Measurements from ENCODE around the gene GRK3. TPM values are rescaled to one million over a fixed set of nuclear protein-coding genes. Genes with fewer than 3 reads are reported as not detected.
"Not testable (repeated sequence)": the region's sequence is repeated elsewhere in the genome, so short reads cannot be mapped to it uniquely, and the experiment has no call there.

The GRK3 gene
- 10 to 100 TPM; 14.4 to 49.1 (median 16.7) TPM for total RNA-seq

DNA sequence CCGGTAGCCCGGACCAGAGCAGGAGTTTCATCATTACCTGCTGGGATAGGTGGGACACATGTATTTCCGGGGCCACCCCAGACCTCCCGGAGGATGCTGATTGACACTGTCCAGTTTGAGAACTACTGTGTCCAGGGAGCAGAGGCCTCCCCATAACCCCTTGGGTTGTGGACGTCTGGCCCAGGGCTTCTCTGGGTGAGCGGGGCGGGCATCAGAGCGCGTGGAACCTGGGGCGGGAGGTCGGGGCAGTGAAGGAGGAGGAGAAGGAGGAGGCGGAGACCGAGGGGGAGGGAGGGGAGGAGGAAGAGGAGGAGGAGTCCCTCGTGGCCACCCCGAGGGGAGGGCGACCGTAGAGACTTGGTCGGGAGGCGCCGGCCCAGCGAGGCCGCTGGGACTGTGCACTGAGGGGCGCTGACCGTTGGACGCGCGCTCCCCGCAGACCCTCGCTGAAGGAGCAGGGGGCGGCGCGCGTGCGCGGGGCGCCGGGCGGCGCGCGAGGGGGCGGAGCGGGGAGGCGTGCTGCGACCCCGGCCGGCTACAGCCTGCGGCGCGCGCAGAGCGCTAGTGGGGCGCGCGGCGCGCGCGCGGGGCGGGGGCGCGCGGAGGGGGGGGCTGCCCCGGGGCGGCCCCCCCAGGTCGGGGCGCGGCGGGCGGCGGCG, at the start of gene GRK3:
TSS of gene GRK3 (plus strand) at position 356 of the 659 bp plus-strand sequence. CDS start 366 bp downstream, outside the sequence.
- H3K36me3 ChIP-seq = no peaks in the 10 kb centered on the region
- no peaks in the 10 kb centered on the region for H3K9me3 ChIP-seq
- DNase-seq (ENCODE audit: low spot score in 2 of 2) = peak; percentile 59 to 72
- intact Hi-C loops (cut with DNase I; ENCODE audit: low total_unique reads) = no loop called here
- TF ChIP-seq, protein P1, sequence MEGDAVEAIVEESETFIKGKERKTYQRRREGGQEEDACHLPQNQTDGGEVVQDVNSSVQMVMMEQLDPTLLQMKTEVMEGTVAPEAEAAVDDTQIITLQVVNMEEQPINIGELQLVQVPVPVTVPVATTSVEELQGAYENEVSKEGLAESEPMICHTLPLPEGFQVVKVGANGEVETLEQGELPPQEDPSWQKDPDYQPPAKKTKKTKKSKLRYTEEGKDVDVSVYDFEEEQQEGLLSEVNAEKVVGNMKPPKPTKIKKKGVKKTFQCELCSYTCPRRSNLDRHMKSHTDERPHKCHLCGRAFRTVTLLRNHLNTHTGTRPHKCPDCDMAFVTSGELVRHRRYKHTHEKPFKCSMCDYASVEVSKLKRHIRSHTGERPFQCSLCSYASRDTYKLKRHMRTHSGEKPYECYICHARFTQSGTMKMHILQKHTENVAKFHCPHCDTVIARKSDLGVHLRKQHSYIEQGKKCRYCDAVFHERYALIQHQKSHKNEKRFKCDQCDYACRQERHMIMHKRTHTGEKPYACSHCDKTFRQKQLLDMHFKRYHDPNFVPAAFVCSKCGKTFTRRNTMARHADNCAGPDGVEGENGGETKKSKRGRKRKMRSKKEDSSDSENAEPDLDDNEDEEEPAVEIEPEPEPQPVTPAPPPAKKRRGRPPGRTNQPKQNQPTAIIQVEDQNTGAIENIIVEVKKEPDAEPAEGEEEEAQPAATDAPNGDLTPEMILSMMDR (IDR thresholded peaks at IDR 0.05) = no peak
- TF ChIP-seq POLR2AphosphoS5 (IDR thresholded peaks at IDR 0.05) = peak in 1 of 3 donors; percentile 17
- H3K4me1 ChIP-seq = peaks cover 0 to 8% of the 10 kb centered on the region in 2 donors
- peak within 1 kb of the TSS; percentile 76 to 86 for H3K27ac ChIP-seq
- peak within 1 kb of the TSS; percentile 60 to 97 (median 85) for H3K4me3 ChIP-seq
- no peaks in the 10 kb centered on the region for H3K27me3 ChIP-seq

DNA sequence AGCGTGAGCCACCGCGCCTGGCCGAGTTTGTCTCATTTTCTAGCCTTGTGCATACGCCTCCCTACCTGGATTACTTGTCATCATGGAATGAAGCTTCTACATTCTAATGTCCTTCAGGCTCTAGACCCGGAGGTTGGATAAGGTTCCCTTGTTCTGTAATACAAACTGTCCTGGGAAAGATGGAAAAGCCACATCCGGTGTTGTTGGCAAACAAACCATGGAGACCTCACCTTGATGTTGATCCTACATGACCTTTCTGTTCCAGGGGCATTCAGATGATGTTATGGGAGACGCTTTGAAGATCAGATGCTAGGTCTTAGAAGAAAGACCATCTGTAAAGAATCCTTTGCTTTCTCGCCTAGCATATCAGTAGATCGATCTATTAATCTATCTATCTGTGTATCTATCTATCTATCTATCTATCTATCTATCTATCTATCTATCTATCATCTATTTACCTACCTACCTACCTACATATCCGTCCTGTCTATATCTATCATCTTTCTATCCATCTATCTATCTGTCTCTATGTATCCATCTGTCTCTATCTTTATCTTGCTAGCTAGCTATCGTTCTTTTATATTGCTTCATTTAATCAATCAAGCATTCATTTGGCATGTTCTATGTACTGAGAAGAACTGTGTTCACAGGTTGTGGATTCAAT, 46.3 kb upstream of the GRK3 start:
- Histone ChIP-seq H3K36me3 (no peaks in the 10 kb centered on the region), H3K4me3 (no peak overlapping the region), H3K4me1 (no peaks in the 10 kb centered on the region), H3K27ac (no peak overlapping the region), H3K27me3 (no peaks in the 10 kb centered on the region), H3K9me3 (no peaks in the 10 kb centered on the region)
- intact Hi-C loops (cut with DNase I; ENCODE audit: low total_unique reads) = no loop called here
- TF ChIP-seq POLR2AphosphoS5 (IDR thresholded peaks at IDR 0.05) (no peak), POLR2A (IDR thresholded peaks at IDR 0.05) (no peak)
- TF ChIP-seq, protein P1 (IDR thresholded peaks at IDR 0.05) = no peak
- DNase-seq (ENCODE audit: low spot score in 2 of 2) = no peak

DNA sequence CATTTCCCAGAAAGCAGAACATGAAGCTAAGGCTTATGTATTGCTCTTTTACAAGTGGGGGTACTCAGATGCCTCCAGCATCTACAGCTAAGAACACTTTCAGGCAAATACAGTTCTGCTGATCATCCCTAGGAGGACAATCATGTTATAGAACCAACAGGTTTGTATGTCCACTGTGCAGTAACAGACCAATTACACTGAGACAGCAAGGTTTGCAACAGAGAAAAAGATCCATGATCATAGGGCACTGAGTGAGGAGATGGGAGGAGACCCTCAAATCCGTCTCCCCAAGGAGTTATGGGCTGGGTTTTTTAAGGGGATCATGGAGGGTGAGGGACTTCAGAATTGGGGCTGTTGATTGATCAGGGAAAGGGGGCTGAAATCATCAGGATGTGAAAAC, 39.1 kb upstream of the GRK3 start:
- TF ChIP-seq POLR2A (IDR thresholded peaks at IDR 0.05) = no peak
- intact Hi-C loops (cut with DNase I; ENCODE audit: low total_unique reads) = no loop called here
- peaks cover 0 to 12% of the 10 kb centered on the region in 2 donors for H3K9me3 ChIP-seq
- H3K27ac ChIP-seq = no peak overlapping the region
- DNase-seq (ENCODE audit: low spot score in 2 of 2) = no peak
- H3K4me3 ChIP-seq = no peak overlapping the region
- no peaks in the 10 kb centered on the region for H3K4me1 ChIP-seq
- H3K27me3 ChIP-seq = no peaks in the 10 kb centered on the region
- H3K36me3 ChIP-seq = no peaks in the 10 kb centered on the region

DNA sequence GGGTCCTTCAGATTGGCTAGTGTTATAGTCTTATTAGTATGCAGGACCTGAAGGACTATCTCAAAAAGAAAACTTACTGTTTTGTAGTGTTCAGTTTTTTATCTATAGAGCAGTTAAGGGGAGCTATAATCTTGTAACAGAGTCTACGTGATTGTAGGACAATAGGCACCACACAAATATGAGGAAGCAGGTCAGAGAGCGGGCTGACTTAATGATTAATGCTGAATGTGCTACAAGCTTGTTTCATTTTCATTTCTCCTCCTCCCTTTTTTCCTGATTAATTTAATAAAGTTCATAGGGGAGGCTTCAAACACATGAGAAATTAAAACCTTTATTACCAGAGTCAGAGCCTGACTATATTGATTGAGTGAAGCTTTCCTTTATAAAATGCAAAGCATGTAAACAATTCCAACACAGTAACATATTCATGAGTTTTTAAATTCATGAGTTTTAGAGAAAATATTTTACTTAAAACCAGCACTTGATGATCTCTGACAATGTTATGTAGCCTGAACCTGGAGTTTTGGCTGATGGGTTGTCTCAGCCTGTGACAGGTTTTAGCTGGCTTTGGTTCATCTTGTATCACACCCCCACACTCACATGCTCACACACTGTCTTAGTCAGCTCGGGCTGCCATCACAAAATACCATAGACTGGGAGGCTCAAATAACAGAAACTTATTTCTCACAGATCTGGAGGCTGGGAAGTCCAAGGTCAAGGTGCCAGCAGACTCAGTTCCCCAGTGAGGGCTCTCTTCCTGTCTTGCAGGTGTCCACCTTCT, 38.5 kb upstream of the GRK3 start:
- H3K4me3 ChIP-seq; H3K4me1 ChIP-seq; H3K36me3 ChIP-seq; DNase-seq (ENCODE audit: low spot score in 2 of 2); intact Hi-C loops (cut with DNase I; ENCODE audit: low total_unique reads); H3K27me3 ChIP-seq; H3K27ac ChIP-seq: not testable (repeated sequence)
- H3K9me3 ChIP-seq = peaks cover 0 to 12% of the 10 kb centered on the region in 2 donors

DNA sequence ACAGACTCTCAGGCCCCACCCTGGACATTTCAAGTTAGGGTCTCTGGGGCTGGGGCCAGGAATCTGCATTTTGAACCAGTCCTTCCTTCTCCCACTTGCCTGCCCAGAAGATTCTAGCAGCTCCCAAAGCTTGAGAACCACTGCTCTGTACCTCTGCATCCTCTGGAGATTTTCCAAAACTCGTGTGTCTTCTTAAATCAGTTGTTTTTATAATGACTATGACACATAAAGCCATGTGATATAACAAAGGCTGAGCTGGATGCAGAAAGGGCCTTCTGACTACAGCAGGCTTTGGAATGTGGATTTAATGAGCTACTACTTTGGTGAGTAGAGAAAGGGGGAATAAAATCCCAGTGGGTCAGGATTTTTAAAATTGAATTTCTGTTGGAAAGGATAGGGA, 37.5 kb upstream of the GRK3 start:
- H3K36me3 ChIP-seq; H3K27ac ChIP-seq; H3K27me3 ChIP-seq; DNase-seq (ENCODE audit: low spot score in 2 of 2); H3K4me1 ChIP-seq; intact Hi-C loops (cut with DNase I; ENCODE audit: low total_unique reads); H3K4me3 ChIP-seq: not testable (repeated sequence)
- peaks cover 0 to 12% of the 10 kb centered on the region in 2 donors for H3K9me3 ChIP-seq

DNA sequence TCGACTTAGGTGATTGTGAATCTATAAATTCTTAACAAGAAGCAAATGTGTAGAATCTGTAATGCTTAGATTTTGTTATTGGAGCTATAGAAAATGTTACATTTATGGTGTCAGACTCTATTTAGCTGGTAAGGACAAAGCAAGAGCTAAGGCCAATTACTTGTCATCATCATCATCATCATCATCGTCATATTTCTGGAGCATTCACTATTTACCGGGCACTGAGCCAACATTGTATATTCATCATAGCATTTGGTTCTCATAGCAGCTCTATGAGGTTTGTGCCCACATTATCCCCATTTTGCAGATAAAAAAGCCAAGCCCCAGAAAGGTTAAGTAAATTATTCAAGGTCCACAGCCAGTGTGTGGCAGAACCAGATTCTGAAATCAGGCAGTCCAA, 36.4 kb upstream of the GRK3 start:
- H3K4me1 ChIP-seq; H3K36me3 ChIP-seq; H3K27me3 ChIP-seq; H3K27ac ChIP-seq; H3K4me3 ChIP-seq; DNase-seq (ENCODE audit: low spot score in 2 of 2); intact Hi-C loops (cut with DNase I; ENCODE audit: low total_unique reads): not testable (repeated sequence)
- H3K9me3 ChIP-seq = peaks cover 0 to 12% of the 10 kb centered on the region in 2 donors

DNA sequence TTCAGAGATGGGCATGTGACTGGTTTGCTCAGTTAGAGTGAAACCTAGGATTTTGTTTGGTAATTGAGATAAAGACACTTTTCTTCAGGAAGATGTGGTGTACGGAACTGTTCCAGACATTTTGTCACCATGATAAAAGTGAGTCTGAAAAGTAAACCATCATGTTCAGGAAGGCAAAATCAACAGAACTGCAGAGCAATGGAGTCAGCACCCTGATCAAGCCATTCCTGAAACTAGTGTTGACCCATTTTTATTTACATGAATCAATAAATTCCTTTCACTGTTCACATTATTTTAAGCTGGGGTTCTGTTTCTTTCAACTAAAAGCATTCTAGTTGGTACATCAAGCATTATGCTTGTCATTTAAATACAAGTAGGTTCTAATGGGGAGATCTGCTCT, 35.4 kb upstream of the GRK3 start:
- H3K27ac ChIP-seq; H3K4me3 ChIP-seq; intact Hi-C loops (cut with DNase I; ENCODE audit: low total_unique reads); DNase-seq (ENCODE audit: low spot score in 2 of 2); H3K27me3 ChIP-seq; H3K4me1 ChIP-seq; H3K36me3 ChIP-seq: not testable (repeated sequence)
- H3K9me3 ChIP-seq = peaks cover 0 to 12% of the 10 kb centered on the region in 2 donors

DNA sequence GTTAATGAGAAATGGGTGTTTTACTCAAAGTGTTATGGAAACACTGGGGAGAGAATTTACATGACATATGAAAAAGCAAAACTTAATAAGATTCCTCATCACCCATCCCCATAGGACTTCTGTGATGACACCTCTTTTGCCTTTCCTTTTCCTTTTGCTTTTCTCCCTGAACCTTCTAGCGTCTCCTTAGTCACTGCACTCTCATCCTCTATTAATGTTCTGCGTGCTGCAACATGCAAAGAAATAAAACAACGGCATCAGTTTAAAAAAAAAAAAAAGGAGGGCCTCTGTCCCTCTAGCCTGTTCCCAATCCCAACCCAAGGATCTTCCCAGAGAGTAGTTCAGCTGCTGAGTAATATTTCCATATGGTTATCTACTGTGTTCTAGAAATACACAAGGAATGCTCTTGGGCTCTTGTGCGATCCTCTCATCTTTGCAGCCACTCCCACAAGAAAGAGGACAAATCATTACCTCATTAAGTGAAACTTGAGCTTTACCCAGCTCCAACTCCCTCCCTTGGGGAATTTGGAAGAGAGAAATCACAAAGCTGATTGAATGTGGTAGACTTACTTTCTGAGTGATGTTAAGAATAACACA, 34.8 kb upstream of the GRK3 start:
- H3K9me3 ChIP-seq = peaks cover 0 to 12% of the 10 kb centered on the region in 2 donors
- H3K27ac ChIP-seq; H3K4me1 ChIP-seq; H3K36me3 ChIP-seq; DNase-seq (ENCODE audit: low spot score in 2 of 2); H3K27me3 ChIP-seq; H3K4me3 ChIP-seq; intact Hi-C loops (cut with DNase I; ENCODE audit: low total_unique reads): not testable (repeated sequence)

DNA sequence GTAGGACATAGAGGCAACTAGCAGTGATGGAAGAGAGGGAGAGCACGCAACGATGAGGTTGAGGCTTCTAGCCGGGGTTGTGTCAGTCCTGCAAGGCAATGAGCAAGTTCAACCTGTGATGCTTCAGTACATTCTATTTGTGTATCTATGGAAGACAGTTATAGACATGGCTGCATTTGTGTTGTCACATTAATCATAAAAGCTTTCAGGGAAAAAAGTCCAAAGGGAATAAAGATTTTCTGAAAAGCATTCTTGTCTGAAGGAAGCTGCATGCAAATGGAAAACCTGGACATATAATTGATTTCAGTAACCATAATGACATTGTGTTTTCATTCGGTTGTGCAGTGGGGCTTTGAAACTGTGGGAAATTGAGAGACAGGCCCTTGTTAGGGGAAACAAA, 32.8 kb upstream of the GRK3 start:
- H3K27me3 ChIP-seq; H3K9me3 ChIP-seq; H3K27ac ChIP-seq; H3K4me3 ChIP-seq; DNase-seq (ENCODE audit: low spot score in 2 of 2); H3K4me1 ChIP-seq; intact Hi-C loops (cut with DNase I; ENCODE audit: low total_unique reads); H3K36me3 ChIP-seq: not testable (repeated sequence)
